PFSK-1 (cell line): ENCODE measurements around the gene TEAD4.

Source experiments
- POLR2AphosphoS5 ChIP-seq: IDR thresholded peaks from 2 replicates; pipeline ENCODE4 v1.6.1; 2012; ENCODE audit warnings: low read depth, mild to moderate bottlenecking, control low read depth, low read length, moderate library complexity
- REST ChIP-seq, 2 experiments: IDR thresholded peaks; 2 replicates each; pipeline versions ENCODE4 v1.6.1 to v1.8.0; 2011 to 2012; ENCODE audit warnings: low read depth in 2 of 2, low read length in 2 of 2, control low read depth in 1 of 2, inconsistent platforms in 1 of 2, mild to moderate bottlenecking in 1 of 2, moderate library complexity in 1 of 2; ENCODE audit not compliant: insufficient read depth in 1 of 2
- SIN3A ChIP-seq: IDR thresholded peaks from 2 replicates; pipeline ENCODE4 v1.6.1; 2012; ENCODE audit warnings: mild to moderate bottlenecking, low read length, moderate library complexity, borderline replicate concordance; ENCODE audit not compliant: insufficient read depth
- TAF1 ChIP-seq: IDR thresholded peaks from 2 replicates; pipeline ENCODE4 v1.6.1; 2012; ENCODE audit warnings: low read length, control low read depth, borderline replicate concordance; ENCODE audit not compliant: insufficient read depth

GRCh38 chr12:3034067-3034750 lies 75.0 kb downstream of the TEAD4 start:
- TF ChIP-seq SIN3A: no peak
- no peak for TF ChIP-seq POLR2AphosphoS5
- no peak for TF ChIP-seq REST (IDR thresholded peaks at IDR 0.05; ENCODE audit: insufficient read depth in 1 of 2, low read depth in 2 of 2, low read length in 2 of 2)
- no peak for TF ChIP-seq TAF1
